SK-N-SH (cell line): ENCODE results near the gene OR51V1. TPM values are rescaled to one million over a fixed set of nuclear protein-coding genes. Genes with fewer than 3 reads are reported as not detected.

Experiments used
- CTCF ChIA-PET: fragments of 300-600, 350-600 bp; formaldehyde crosslinking; extraction: SDS; loops from one replicate; lab custom pipeline; 2021; lab: Yijun Ruan, JAX
- POLR2A ChIA-PET: fragments of 350-600 bp; sonication (Branson Sonifier 250); formaldehyde crosslinking; extraction: SDS; loops from one replicate; lab custom pipeline; 2020; ENCODE audit warnings: antibody characterized with exemption, inconsistent platforms; lab: Yijun Ruan, JAX
- DNase-seq: peaks from one replicate; pipeline ENCODE4 v3.0.0; 2012
- H2AFZ ChIP-seq: fragments of 200-600 bp; sonication (generic); 2 replicates; pipeline ENCODE4 v1.8.1; 2016; ENCODE audit warnings: antibody characterized with exemption, mild to moderate bottlenecking, low read depth
- H3F3A ChIP-seq: fragments of 200-600 bp; sonication (generic); replicated peaks from 2 replicates; pipeline ENCODE3; 2016; ENCODE audit warnings: antibody characterized with exemption, mild to moderate bottlenecking; ENCODE audit not compliant: insufficient read depth
- H3K27ac ChIP-seq, 2 experiments: fragments of 200-500 bp in 1 of 2; fragments of 200-600 bp in 1 of 2; sonication (Bioruptor generic) in 1 of 2; sonication (generic), shearing (Covaris generic) in 1 of 2; 2 replicates each; pipeline versions ENCODE4 v1.5.1 to v1.6.1; 2014 to 2016; ENCODE audit warnings: low read depth in 2 of 2, inconsistent platforms in 1 of 2, low read length in 1 of 2, mild to moderate bottlenecking in 1 of 2, mixed read lengths in 1 of 2
- H3K27me3 ChIP-seq: fragments of 200-600 bp; sonication (generic), shearing (Covaris generic); 2 replicates; pipeline ENCODE4 v1.6.1; 2016; ENCODE audit warnings: mixed run types; ENCODE audit not compliant: insufficient read depth
- H3K36me3 ChIP-seq, 2 experiments: fragments of 200-500 bp in 1 of 2; fragments of 200-600 bp in 1 of 2; sonication (Bioruptor generic) in 1 of 2; sonication (generic) in 1 of 2; replicated peaks in 1 of 2; 2 replicates each; pipeline versions ENCODE3 to v1.5.1; 2014 to 2016; ENCODE audit warnings: low read length in 1 of 2, mild to moderate bottlenecking in 1 of 2; ENCODE audit not compliant: insufficient read depth in 2 of 2, control insufficient read depth in 1 of 2
- H3K4me1 ChIP-seq, 2 experiments: fragments of 200-500 bp in 1 of 2; fragments of 200-600 bp in 1 of 2; sonication (Bioruptor generic) in 1 of 2; sonication (generic), shearing (Covaris generic) in 1 of 2; 2 replicates each; pipeline versions ENCODE4 v1.5.1 to v1.6.1; 2014 to 2016; ENCODE audit warnings: low read depth in 1 of 2, low read length in 1 of 2, mixed run types in 1 of 2; ENCODE audit not compliant: insufficient read depth in 2 of 2, control insufficient read depth in 1 of 2
- H3K4me2 ChIP-seq: fragments of 200-600 bp; sonication (generic), shearing (Covaris generic); 2 replicates; pipeline ENCODE4 v1.6.1; 2017; ENCODE audit warnings: mixed run types
- H3K4me3 ChIP-seq, 2 experiments: fragments of 200-500 bp in 1 of 2; fragments of 200-600 bp in 1 of 2; sonication (Bioruptor generic) in 1 of 2; sonication (generic), shearing (Covaris generic) in 1 of 2; 2 replicates each; pipeline versions ENCODE4 v1.5.1 to v1.8.1; 2014 to 2016; ENCODE audit warnings: low read depth in 2 of 2, inconsistent platforms in 1 of 2, low read length in 1 of 2, mild to moderate bottlenecking in 1 of 2, mixed read lengths in 1 of 2, moderate library complexity in 1 of 2
- H3K79me2 ChIP-seq: fragments of 200-600 bp; sonication (generic); 2 replicates; pipeline ENCODE4 v1.8.1; 2017; ENCODE audit warnings: mild to moderate bottlenecking; ENCODE audit not compliant: insufficient read depth
- H3K9ac ChIP-seq: fragments of 200-600 bp; sonication (generic); 2 replicates; pipeline ENCODE4 v1.6.1; 2017; ENCODE audit warnings: mixed run types
- H3K9me2 ChIP-seq: fragments of 200-600 bp; sonication (generic); 2 replicates; pipeline ENCODE4 v1.6.1; 2017; ENCODE audit warnings: mixed run types
- H3K9me3 ChIP-seq: fragments of 200-600 bp; sonication (generic); 2 replicates; pipeline ENCODE4 v1.6.1; 2017; ENCODE audit warnings: mixed run types, mild to moderate bottlenecking, moderate library complexity
- H4K20me1 ChIP-seq: fragments of 200-600 bp; sonication (generic); 2 replicates; pipeline ENCODE4 v1.6.1; 2017; ENCODE audit warnings: mild to moderate bottlenecking, mixed run types; ENCODE audit not compliant: insufficient read depth
- EP300 ChIP-seq, 2 experiments: IDR thresholded peaks; 2 replicates each; pipeline versions ENCODE4 v1.4.0 to v1.6.1; 2012; ENCODE audit warnings: borderline replicate concordance in 1 of 2, low read depth in 1 of 2, low read length in 1 of 2
- FOSL2 ChIP-seq: IDR thresholded peaks from 2 replicates; pipeline ENCODE4 v1.4.0; 2012; ENCODE audit warnings: low read depth, mild to moderate bottlenecking, moderate library complexity, borderline replicate concordance
- GATA2 ChIP-seq: sonication (generic); formaldehyde crosslinking; IDR thresholded peaks from 2 replicates; pipeline ENCODE4 v1.5.0; 2020; ENCODE audit warnings: mild to moderate bottlenecking, missing genetic modification reagents
- MXI1 ChIP-seq: IDR thresholded peaks from 2 replicates; pipeline ENCODE4 v1.6.1; 2012; ENCODE audit warnings: mild to moderate bottlenecking, low read depth, low read length, improper control_type of control experiment
- NFIC ChIP-seq: IDR thresholded peaks from 2 replicates; pipeline ENCODE4 v1.4.0; 2012; ENCODE audit warnings: borderline replicate concordance
- NRF1 ChIP-seq: IDR thresholded peaks from 2 replicates; pipeline ENCODE4 v1.6.1; 2012; ENCODE audit warnings: low read depth, mild to moderate bottlenecking, low read length
- RFX5 ChIP-seq: IDR thresholded peaks from 2 replicates; pipeline ENCODE4 v1.6.1; 2012; ENCODE audit warnings: mild to moderate bottlenecking, improper control_type of control experiment, low read length
- SIN3A ChIP-seq: IDR thresholded peaks from 2 replicates; pipeline ENCODE4 v1.6.1; 2012; ENCODE audit warnings: low read depth, mild to moderate bottlenecking, low read length, moderate library complexity, borderline replicate concordance
- SMC3 ChIP-seq: IDR thresholded peaks from 2 replicates; pipeline ENCODE4 v1.6.1; 2012; ENCODE audit warnings: low read depth, low read length, improper control_type of control experiment
- TCF12 ChIP-seq: IDR thresholded peaks from 2 replicates; pipeline ENCODE4 v1.4.0; 2012
- YY1 ChIP-seq: IDR thresholded peaks from 2 replicates; pipeline ENCODE4 v1.4.0; 2012; ENCODE audit warnings: low read depth, mild to moderate bottlenecking
- WGBS: methylation state at CpG from one replicate; pipeline ENCODE4 v1.1.6; 2017; ENCODE audit warnings: low lambda C conversion rate; 5-methylcytosine and 5-hydroxymethylcytosine counted together
- polyA plus RNA-seq, 3 experiments: library from polyadenylated mRNA; depleted of rRNA; stranded (reverse); fragments of >200 nt; gene quantifications; 2 replicates each; pipeline ENCODE4 v1.2.3, GENCODE V29; 2012
- TF ChIP-seq, protein P1 (sequence below): IDR thresholded peaks from 2 replicates; pipeline ENCODE4; 2012
- TF ChIP-seq, protein P2 (sequence below): IDR thresholded peaks from 2 replicates; pipeline ENCODE4 v1.6.1; 2012; ENCODE audit warnings: mild to moderate bottlenecking, low read depth, low read length, moderate library complexity
- TF ChIP-seq, protein P3 (sequence below): fragments of 200-600 bp; sonication (generic); IDR thresholded peaks from 2 replicates; pipeline ENCODE4 v1.6.1; 2017; ENCODE audit warnings: antibody characterized with exemption, mild to moderate bottlenecking, moderate library complexity
- TF ChIP-seq, protein P4 (sequence below): IDR thresholded peaks from 2 replicates; pipeline ENCODE4 v1.4.0; 2012; ENCODE audit warnings: low read depth

Gene OR51V1
- polyA plus RNA-seq, 1 of the 3 experiments (the other 2 are of a cell fraction): not detected

DNA sequence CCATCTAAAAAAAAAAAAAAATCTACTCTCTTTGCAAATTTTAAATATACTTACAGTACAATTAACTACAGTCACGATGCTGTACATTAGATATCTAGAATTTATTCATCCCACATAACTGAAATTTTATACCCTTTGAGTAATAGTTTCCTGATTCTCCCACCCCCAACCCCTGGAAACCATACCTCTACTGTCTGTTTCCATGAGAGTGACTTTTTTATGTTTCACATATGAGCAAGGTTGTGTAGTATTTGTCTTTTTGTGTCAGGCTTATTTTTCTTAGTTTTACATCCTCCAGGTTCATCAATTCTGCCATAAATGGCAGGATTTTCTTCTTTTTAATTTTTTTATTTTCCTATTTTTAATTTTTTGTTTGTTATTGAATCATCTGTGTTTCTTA, 23.2 kb upstream of the OR51V1 start:
- H3K27me3 ChIP-seq: no peaks in the 10 kb centered on the region
- WGBS: 9% methylated on average over 1 of the region's 1 CpG

More for the DNA sequence above, 23.2 kb upstream of the OR51V1 start:
- Histone ChIP-seq H3F3A (no peaks in the 10 kb centered on the region), H3K79me2 (no peaks in the 10 kb centered on the region), H3K9ac (no peak overlapping the region), H3K4me1 (no peaks in the 10 kb centered on the region), H4K20me1 (no peaks in the 10 kb centered on the region), H3K4me2 (no peak overlapping the region), H3K36me3 (no peaks in the 10 kb centered on the region), H2AFZ (no peak overlapping the region)
- POLR2A ChIA-PET: no interaction called here
- no peak for TF ChIP-seq SMC3
- TF ChIP-seq TCF12: no peak
- TF ChIP-seq FOSL2: no peak
- TF ChIP-seq MXI1: no peak
- TF ChIP-seq NRF1: no peak
- no peak for TF ChIP-seq YY1
- no peak for TF ChIP-seq EP300 (IDR thresholded peaks at IDR 0.05; ENCODE audit: borderline replicate concordance in 1 of 2, low read depth in 1 of 2, low read length in 1 of 2)
- TF ChIP-seq, protein P1, sequence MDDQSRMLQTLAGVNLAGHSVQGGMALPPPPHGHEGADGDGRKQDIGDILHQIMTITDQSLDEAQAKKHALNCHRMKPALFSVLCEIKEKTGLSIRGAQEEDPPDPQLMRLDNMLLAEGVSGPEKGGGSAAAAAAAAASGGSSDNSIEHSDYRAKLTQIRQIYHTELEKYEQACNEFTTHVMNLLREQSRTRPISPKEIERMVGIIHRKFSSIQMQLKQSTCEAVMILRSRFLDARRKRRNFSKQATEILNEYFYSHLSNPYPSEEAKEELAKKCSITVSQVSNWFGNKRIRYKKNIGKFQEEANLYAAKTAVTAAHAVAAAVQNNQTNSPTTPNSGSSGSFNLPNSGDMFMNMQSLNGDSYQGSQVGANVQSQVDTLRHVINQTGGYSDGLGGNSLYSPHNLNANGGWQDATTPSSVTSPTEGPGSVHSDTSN: no peak
- TF ChIP-seq SIN3A: no peak
- no peak for TF ChIP-seq GATA2 (CRISPR knock-in tag)
- no peak for TF ChIP-seq RFX5
- TF ChIP-seq, protein P2, sequence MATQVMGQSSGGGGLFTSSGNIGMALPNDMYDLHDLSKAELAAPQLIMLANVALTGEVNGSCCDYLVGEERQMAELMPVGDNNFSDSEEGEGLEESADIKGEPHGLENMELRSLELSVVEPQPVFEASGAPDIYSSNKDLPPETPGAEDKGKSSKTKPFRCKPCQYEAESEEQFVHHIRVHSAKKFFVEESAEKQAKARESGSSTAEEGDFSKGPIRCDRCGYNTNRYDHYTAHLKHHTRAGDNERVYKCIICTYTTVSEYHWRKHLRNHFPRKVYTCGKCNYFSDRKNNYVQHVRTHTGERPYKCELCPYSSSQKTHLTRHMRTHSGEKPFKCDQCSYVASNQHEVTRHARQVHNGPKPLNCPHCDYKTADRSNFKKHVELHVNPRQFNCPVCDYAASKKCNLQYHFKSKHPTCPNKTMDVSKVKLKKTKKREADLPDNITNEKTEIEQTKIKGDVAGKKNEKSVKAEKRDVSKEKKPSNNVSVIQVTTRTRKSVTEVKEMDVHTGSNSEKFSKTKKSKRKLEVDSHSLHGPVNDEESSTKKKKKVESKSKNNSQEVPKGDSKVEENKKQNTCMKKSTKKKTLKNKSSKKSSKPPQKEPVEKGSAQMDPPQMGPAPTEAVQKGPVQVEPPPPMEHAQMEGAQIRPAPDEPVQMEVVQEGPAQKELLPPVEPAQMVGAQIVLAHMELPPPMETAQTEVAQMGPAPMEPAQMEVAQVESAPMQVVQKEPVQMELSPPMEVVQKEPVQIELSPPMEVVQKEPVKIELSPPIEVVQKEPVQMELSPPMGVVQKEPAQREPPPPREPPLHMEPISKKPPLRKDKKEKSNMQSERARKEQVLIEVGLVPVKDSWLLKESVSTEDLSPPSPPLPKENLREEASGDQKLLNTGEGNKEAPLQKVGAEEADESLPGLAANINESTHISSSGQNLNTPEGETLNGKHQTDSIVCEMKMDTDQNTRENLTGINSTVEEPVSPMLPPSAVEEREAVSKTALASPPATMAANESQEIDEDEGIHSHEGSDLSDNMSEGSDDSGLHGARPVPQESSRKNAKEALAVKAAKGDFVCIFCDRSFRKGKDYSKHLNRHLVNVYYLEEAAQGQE: no peak
- TF ChIP-seq, protein P3, sequence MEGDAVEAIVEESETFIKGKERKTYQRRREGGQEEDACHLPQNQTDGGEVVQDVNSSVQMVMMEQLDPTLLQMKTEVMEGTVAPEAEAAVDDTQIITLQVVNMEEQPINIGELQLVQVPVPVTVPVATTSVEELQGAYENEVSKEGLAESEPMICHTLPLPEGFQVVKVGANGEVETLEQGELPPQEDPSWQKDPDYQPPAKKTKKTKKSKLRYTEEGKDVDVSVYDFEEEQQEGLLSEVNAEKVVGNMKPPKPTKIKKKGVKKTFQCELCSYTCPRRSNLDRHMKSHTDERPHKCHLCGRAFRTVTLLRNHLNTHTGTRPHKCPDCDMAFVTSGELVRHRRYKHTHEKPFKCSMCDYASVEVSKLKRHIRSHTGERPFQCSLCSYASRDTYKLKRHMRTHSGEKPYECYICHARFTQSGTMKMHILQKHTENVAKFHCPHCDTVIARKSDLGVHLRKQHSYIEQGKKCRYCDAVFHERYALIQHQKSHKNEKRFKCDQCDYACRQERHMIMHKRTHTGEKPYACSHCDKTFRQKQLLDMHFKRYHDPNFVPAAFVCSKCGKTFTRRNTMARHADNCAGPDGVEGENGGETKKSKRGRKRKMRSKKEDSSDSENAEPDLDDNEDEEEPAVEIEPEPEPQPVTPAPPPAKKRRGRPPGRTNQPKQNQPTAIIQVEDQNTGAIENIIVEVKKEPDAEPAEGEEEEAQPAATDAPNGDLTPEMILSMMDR: no peak
- TF ChIP-seq NFIC: no peak
- TF ChIP-seq, protein P4, sequence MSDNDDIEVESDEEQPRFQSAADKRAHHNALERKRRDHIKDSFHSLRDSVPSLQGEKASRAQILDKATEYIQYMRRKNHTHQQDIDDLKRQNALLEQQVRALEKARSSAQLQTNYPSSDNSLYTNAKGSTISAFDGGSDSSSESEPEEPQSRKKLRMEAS: no peak
- TF ChIP-seq, all 33 proteins: peak for 0
- Histone ChIP-seq H3K4me3 (no peak overlapping the region), H3K9me3 (no peaks in the 10 kb centered on the region), H3K27ac (no peak overlapping the region), H3K9me2 (no peaks in the 10 kb centered on the region)
- CTCF ChIA-PET: no interaction called here
- no peak for DNase-seq
